Measurements from ENCODE around the gene GOLT1B.
"Not testable (repeated sequence)": the region's sequence is repeated elsewhere in the genome, so short reads cannot be mapped to it uniquely, and the experiment has no call there.

Gene GOLT1B, protein sequence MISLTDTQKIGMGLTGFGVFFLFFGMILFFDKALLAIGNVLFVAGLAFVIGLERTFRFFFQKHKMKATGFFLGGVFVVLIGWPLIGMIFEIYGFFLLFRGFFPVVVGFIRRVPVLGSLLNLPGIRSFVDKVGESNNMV

DNA sequence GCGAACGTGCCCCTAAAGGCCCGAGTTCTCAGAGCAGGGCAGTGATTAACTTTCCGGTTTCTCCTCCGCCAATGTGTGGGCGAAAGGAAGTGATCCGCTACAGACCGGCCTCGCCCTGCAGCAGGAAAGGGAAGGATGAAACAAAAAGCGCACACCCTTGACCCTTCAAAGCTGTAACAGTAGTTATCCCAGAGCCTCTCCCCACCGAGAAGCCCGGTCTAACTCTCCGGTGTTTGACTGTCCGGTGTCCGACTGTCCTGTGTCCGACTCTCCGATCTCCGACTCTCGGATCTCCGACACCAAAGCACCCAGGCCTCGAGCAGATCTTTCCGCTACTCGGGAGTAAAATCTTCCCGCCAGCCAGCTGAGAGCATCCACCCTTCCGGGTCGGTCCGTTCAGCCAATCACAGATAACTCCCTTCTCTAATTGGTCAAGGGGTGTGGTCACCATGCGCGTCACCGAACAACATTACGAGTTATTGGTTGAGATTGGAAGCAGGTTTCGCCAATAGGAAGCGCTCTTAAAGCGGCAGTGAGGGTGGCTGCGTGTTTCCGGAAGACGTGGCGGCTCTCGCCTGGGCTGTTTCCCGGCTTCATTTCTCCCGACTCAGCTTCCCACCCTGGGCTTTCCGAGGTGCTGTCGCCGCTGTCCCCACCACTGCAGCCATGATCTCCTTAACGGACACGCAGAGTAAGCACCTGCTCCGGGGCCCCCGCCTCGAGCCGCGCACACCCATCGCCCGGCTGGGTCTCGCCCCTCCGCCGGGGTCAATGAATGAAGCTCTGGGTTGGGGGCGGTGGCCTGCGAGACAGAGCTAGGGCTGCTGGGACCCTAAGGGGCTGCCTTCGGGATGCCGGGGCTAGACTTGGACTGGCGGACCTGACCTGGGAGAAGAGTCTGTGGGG is at the start of gene GOLT1B, which contains the start of gene RECQL:
Gene GOLT1B, plus strand, starts transcription at position 532 of the 906 bp plus-strand sequence. Its CDS starts 135 bp downstream, at position 667.
Gene RECQL, minus strand, starts transcription at position 378 of the 906 bp plus-strand sequence. CDS start 2,065 bp downstream, outside the sequence.
- DNase-seq (ENCODE audit: extremely low read depth in 1 of 2, low read depth in 1 of 2): peak; percentile 74 to 90

DNA sequence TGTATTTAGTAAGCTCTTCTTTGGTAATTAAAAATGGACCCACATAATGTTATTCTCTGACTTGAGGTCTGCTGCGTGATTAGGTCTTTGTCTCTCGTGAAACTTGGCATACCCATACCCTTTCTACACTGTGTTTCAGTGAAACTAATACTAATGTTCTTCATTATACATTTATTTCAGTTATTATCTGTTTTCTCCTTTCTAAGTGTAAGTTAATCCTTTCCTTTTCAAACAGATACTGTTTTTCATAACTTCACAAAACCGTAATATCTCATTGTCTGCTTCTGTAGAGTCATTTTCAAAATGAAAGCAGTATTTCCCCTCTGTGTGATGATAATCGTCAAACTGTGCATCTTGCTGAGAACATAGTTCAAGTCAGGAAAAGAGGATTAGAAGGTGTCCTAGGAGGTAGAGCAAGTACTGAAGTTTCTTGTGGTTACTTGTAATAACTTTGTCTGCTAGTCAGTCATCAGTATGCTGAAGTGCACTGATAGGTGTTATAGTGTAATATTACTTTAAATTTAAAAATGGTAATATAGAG is 48.2 kb upstream of the GOLT1B start:
- no peak for DNase-seq (ENCODE audit: extremely low read depth in 1 of 2, low read depth in 1 of 2)

DNA sequence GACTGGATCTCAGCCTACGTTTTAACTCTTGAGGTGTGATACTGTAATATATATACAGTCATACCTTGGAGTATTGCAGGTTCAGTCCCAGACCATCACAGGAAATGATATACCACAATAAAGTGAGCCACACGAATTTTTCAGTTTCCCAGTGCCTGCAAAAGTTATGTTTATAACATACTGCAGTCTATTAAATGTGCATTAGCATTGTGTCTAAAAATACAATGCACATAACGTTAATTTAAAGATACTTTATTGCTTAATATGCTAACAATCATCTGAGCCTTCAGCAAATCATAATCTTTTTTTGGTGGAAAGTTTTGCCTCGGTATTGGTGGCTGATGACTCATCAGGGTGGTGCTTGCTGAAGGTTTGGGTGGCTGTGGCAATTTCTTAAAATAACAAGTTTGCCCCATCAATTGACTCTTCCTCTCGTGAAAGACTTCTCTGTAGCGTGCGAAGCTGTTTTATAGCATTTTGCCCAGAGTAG is 45.3 kb upstream of the GOLT1B start:
- no peak for DNase-seq (ENCODE audit: extremely low read depth in 1 of 2, low read depth in 1 of 2)

DNA sequence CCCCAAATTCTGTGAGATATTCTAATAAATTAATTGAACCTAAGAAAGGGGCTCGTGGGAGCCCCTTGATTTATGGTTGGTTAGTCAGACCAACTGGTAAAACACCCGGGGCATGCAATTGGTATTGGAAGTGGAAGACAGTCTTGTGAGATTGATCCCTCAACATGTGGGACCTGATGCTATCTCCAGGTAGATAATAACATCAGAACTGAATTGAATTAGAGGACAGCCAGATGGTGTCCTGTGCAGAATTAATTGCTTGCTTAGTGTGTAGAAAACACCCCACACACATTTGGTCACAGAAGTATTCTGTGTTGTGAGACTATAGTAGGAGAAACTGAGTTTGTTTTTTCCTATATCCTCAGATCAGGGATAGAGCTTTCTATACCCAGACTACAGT is 42.1 kb upstream of the GOLT1B start:
- DNase-seq (ENCODE audit: extremely low read depth in 1 of 2, low read depth in 1 of 2): no peak

DNA sequence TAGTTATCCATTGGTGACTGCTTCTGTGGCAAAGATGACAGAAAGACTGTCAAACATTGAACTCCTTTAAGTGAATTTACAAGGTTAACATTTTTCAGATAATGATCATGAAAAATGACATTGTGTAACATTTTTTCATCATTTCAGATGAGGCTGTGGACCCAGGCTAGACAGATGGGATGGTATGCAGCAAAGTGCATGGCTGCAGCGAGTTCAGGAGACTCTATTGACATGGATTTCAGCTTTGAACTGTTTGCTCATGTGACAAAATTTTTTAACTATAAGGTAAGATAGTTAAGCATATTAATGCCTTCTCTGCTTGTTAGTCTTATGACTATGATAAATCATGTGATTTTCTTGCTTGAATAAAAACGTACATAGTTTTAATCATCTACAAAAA is 34.3 kb upstream of the GOLT1B start:
- not testable (repeated sequence) for DNase-seq (ENCODE audit: extremely low read depth in 1 of 2, low read depth in 1 of 2)

DNA sequence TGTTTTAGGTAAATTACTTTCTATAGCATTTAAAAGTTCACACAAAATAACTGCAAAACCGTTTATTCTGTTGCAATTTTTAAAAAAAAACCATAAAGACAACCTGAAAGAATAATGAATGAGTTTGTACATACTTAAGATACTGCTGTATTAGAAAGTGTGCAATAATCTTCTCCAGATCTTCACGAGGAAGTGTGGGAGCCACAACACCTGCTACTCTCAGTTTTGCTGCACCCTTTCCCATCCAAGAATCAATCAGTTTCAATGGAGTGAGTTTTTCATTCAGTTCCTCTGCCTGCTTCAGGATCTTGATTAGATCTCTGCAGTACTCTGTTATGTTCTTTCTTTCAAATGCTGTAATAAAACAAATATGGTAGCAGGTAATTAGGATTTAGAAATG is 30.3 kb upstream of the GOLT1B start:
- DNase-seq (ENCODE audit: extremely low read depth in 1 of 2, low read depth in 1 of 2): no peak

DNA sequence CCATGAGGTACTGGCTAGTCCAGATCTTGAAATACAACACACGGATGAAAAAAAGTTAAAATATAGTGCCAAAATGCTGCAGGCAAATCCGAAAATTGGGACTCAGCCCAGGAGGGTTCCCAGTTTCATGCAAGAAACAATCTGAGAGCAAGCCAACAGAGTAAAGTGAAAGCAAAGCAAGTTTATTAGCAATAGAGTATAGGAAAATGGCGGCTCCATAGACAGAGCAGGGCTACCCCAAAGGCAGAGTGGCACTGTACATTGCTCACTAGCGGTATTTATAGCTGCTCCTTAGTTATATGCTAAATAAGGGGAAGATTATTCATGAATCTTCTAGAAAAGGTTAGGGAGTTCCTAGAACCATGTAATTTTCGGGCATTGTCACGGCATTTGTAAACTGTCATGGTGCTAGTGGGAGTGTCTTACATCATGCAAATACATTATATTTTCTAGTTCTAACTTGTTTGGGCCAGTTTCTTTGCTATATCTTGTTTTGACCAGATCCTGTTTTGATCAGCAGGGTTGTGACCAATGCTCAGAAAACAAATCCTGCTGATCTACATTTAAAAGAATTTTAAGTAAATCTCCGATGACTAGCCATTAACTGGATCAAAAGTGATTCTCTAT is 29.3 kb upstream of the GOLT1B start:
- DNase-seq (ENCODE audit: extremely low read depth in 1 of 2, low read depth in 1 of 2): no peak

DNA sequence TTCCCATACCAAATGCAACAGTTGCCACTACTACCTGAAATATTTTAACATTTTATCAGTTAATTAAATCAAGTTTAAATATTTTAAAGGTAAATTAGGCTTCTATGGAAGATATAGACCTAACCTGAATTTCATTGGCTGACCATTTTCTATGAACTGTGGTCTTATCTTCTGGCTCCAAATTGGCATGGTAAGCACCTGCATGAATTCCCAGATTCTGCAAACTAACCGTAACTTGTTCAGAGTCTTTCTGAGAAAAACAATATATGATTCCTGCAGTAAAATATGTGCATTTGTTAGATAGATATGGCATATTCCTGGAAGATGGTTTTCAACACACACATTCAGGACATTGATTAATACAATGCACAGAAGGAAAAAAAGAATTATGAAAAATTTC is 26.0 kb upstream of the GOLT1B start:
- DNase-seq (ENCODE audit: extremely low read depth in 1 of 2, low read depth in 1 of 2): no peak

DNA sequence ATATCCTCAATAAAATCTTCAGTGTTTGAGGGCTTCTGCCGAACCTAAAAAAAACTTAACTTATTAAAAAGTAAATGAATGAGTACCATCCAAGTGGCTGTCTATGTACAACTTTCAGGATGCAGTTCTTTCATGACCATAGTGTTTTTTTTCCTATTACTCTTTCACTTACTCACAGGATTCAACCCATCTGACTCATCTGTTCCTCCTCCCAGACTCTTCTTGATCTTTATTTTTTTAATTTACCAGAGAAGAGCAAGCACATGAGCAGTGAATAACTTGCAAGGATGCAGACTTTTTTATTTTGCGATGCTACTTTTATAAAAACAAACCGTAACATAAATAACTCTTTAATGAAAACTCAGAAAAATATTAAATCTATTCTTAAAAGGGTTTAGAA is 24.6 kb upstream of the GOLT1B start:
- no peak for DNase-seq (ENCODE audit: extremely low read depth in 1 of 2, low read depth in 1 of 2)

DNA sequence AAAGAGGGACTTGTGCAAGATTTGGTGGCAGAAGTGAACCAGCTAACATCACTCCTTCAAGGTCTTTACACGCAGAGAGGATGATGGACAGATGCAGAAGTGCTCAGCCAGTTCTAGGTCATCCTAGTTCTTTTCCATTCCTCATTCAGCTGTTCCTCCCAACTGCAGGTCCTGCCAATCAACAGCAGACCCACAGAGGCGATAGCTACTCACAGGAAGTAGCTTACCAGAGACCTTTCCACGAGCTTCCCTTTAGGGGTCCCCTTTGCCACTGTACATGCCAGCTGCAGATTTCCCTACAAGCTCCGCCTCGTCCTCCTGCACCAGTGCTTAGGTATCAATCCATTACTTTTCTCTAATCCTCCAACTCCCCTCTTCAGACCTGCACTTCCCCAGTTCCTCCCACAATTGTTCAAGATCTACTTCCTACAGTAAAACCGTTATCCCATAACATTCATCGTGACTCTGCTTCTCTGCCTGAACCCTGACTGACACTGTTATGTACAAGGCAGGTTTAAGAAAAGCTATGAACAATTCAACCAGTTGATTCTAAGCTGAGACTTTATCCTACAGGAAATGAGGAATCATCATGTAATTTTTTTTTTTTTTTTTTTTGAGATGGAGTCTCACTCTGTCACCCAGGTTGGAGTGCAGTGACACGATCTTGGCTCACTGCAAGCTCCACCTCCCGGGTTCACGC is 22.7 kb upstream of the GOLT1B start:
- DNase-seq (ENCODE audit: extremely low read depth in 1 of 2, low read depth in 1 of 2): no peak

DNA sequence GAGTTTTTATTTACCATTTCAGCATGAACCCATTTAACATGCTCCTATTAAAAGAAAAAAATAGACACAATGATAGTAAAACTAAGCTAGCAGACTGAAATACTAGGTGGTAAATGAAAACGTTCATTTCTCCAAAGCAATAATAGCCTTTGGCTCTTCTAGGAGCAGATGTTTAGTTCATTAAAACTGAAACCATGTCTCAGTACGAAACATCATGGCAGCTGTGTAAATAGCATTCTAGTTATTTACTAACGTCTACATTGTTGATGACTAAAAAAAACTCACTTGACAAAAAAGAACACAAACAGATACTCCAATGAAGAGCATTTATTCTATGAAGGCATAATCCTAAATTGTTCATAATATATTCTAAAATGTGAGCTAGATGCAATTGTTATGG is 18.1 kb upstream of the GOLT1B start:
- no peak for DNase-seq (ENCODE audit: extremely low read depth in 1 of 2, low read depth in 1 of 2)

DNA sequence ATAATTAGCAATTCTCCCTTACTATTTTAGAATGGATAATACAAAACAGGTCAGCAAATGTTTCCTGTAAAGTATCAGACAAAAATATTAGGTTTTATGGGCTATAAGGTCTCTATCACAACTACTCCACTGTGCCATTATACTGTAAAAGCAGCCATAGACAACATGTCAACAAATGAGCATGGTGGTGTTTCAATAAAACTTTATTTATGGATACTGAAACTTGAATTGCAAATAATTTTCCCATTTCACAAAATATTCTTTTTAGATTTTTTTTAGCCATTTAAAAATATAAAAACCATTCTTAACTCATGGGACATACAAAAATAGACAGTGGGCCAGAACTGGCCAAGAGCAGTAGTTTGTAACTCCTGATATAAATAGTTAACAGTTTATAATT is 15.6 kb upstream of the GOLT1B start:
- no peak for DNase-seq (ENCODE audit: extremely low read depth in 1 of 2, low read depth in 1 of 2)

DNA sequence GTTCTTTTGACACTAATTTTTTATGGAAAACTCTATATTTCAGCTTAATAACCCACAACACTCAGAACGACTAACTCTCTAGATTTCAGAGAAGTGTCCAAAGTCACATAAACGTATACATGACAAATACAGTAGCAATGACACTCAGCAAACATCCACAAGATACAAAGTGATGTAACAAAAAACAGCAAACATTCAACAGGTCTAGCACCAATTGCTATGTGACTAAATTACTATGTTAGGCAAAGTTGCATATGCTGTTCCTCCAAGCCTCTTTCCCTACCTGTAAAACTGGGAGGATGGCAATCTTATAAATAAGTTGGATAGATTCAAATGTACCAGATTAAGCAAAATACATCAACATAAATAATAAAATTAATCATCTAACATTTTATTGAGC is 1.8 kb upstream of the GOLT1B start:
- no peak for DNase-seq (ENCODE audit: extremely low read depth in 1 of 2, low read depth in 1 of 2)

DNA sequence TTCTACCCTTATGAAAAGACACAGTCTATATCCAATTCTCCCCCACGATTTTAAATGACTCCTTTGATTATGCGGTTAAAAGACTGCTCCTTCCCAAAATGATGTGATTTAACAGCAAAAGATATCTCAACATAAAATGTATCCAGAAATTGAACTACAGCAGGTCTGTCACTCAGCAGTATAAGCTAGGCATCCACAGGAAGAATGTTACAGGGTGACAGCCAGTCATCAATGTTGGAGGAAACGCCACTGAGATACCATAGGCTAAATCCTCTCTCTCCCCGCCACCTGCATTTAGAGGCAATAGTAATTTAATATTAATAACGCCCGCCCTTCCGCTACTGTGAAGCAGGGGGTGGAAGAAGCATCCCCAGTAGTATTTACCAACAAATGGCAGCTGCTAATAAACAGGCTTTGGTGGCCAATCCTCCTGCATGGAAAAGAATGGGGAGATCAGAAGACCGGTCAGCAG is 767 bp upstream of the GOLT1B start:
- DNase-seq (ENCODE audit: extremely low read depth in 1 of 2, low read depth in 1 of 2): no peak

DNA sequence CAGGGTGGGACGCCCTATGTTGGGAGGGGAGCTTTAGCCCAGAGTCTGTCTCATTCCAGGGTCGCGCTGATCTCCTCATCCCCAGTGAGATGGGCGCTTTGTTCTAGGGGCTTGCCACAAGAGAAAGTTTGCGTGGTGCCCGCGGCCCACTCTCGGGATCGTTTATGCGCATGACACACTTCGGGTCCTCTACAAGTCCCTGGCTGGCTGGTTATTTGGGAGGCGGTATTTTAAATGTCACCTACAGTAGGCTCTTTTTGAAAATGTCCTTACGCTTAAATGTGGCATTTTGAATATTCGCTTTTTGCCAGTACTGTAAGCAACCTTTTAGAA is 541 bp downstream of the GOLT1B start:
- peak; percentile 11 to 14 for DNase-seq (ENCODE audit: extremely low read depth in 1 of 2, low read depth in 1 of 2)

DNA sequence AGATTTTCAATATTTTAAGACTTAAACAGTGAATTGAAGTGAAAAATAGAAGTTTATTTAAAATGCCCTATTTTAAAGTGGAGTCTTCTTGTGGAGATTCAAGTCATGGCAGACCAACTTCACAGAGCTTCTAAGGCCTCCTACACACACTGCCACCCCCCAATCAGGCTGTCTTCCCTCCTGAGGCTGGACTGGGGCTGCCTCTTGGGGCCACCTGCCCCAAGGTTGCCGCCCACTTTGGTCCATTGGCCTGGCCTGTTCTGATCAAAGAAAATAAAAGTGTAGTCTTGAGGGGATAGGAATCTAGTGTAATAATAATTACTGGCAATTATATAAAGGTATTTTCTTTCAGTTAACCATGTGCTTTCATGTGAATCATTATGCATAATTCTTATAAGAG is 1.3 kb downstream of the GOLT1B start:
- no peak for DNase-seq (ENCODE audit: extremely low read depth in 1 of 2, low read depth in 1 of 2)

DNA sequence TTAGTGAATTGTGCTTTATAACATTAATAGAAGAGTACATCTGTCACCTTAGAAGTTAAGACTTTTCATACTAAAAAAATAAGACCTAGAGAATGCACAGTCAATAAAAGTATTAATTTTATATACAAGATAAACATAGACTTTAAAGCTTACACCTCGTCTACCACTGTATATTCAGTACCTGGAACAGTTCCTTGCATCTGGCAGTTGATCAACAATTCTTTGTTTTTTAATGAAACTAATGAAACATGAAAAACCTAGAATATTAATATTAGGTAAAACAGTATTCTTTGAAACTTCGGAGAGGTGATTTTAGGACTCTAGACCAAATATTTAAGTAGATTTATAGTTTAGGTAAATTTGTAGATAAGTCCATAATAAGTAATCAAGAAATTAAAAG is 4.3 kb downstream of the GOLT1B start:
- no peak for DNase-seq (ENCODE audit: extremely low read depth in 1 of 2, low read depth in 1 of 2)

DNA sequence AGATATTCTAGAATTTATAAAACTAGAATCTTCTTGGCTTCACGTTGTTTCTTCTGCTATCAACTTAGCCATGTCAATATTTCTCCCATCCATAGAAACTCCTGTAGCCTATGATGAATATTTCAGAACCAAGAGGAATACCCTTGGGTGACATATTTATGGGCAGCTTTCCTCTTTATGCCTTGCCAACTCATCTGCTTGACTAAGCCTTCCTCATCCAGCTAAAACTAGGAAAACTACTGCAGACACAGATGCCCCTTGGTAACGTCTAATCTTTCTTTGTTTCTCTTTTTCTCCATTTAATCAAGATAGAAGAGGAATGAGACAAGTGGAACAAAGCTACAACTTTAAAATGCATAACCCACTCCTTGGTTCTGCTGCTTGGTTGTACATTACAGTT is 6.3 kb downstream of the GOLT1B start:
- no peak for DNase-seq (ENCODE audit: extremely low read depth in 1 of 2, low read depth in 1 of 2)

DNA sequence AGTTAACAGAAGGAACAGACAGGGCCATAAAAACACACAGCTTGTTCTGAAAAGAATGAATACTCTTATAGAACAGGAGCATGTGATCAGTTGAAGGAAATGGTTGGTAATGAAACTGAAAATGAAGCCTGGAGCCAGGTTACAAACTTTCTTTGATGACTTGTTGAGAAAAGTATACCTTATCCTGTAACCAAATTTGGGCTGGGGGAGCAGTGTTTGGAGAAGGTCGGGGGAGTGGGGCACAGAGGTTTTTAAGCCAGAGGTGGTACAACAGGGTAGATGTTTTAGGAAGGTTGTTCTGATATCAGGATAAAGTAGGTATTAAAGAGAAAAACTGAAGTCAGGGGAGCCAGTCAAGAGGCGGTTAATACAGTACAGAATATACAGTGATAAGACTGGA is 8.2 kb downstream of the GOLT1B start:
- no peak for DNase-seq (ENCODE audit: extremely low read depth in 1 of 2, low read depth in 1 of 2)

DNA sequence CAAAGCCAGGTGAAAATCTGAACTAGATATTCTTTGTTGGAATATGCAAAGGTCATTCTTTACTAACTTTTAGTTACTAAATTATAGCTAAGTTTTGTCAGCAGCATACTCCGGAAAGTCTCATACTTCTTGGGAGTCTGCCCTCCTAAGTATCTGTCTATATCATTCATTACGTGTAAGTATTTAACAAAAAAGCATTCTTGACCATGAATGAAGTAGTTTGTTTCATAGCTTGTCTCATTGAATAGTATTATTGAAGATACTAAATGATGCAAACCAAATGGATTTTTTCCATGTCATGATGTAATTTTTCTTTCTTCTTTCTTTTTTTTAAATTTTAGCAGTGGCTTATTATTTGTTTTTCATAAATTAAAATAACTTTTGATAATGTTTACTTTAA is 14.7 kb downstream of the GOLT1B start:
- DNase-seq (ENCODE audit: extremely low read depth in 1 of 2, low read depth in 1 of 2): no peak

DNA sequence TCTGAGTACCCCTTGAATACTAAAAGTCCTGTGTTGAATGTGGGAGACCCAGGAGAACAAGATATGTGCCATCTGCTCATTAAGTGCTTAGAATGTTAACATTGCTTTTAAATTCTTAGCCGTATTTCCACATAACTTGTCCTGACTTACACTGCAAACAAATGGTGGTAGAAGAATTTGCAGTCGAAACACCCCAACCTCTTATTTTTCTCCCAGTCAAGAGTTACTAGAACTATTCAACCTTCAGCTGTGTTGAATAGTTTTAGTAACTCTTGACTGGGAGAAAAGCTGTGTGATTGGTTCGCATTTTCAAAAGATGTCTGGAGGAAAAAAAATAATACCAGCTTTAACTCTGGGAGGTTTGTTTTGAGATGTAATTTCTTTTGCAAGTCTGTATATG is 16.9 kb downstream of the GOLT1B start:
- no peak for DNase-seq (ENCODE audit: extremely low read depth in 1 of 2, low read depth in 1 of 2)
